Choroid plexus epithelial cell (primary cell): ENCODE results near the gene EHHADH.

ENCODE experiments used
- DNase-seq: peaks from one replicate; pipeline ENCODE4 v3.0.0-alpha.2; 2010; ENCODE audit warnings: low read depth
- H3K4me3 ChIP-seq: 2 replicates; pipeline ENCODE4 v1.5.1; 2011; ENCODE audit warnings: low read depth, mild to moderate bottlenecking, control low read depth, low read length, moderate library complexity
- TF ChIP-seq, protein P1 (sequence below): conservative IDR thresholded peaks from 2 replicates; pipeline ENCODE4 v1.5.1; 2011; ENCODE audit warnings: low read depth, mild to moderate bottlenecking, control low read depth, inconsistent platforms, low read length, moderate library complexity

Gene EHHADH

GRCh38 chr3:185199206-185199605 is 54.6 kb downstream of the EHHADH start:
- DNase-seq = no peak
- TF ChIP-seq, protein P1, sequence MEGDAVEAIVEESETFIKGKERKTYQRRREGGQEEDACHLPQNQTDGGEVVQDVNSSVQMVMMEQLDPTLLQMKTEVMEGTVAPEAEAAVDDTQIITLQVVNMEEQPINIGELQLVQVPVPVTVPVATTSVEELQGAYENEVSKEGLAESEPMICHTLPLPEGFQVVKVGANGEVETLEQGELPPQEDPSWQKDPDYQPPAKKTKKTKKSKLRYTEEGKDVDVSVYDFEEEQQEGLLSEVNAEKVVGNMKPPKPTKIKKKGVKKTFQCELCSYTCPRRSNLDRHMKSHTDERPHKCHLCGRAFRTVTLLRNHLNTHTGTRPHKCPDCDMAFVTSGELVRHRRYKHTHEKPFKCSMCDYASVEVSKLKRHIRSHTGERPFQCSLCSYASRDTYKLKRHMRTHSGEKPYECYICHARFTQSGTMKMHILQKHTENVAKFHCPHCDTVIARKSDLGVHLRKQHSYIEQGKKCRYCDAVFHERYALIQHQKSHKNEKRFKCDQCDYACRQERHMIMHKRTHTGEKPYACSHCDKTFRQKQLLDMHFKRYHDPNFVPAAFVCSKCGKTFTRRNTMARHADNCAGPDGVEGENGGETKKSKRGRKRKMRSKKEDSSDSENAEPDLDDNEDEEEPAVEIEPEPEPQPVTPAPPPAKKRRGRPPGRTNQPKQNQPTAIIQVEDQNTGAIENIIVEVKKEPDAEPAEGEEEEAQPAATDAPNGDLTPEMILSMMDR = no peak
- H3K4me3 ChIP-seq = no peak overlapping the region

- DNase-seq = no peak
- H3K4me3 ChIP-seq = no peak overlapping the region
- TF ChIP-seq, protein P1 = no peak
These were observed 56.8 kb downstream of the EHHADH start for GRCh38 chr3:185197068-185197467.

GRCh38 chr3:185195652-185196051 is 58.2 kb downstream of the EHHADH start:
- no peak overlapping the region for H3K4me3 ChIP-seq
- TF ChIP-seq, protein P1 = no peak
- no peak for DNase-seq

GRCh38 chr3:185188816-185189215 is 65.0 kb downstream of the EHHADH start:
- TF ChIP-seq, protein P1 = no peak
- no peak overlapping the region for H3K4me3 ChIP-seq
- no peak for DNase-seq

DNA sequence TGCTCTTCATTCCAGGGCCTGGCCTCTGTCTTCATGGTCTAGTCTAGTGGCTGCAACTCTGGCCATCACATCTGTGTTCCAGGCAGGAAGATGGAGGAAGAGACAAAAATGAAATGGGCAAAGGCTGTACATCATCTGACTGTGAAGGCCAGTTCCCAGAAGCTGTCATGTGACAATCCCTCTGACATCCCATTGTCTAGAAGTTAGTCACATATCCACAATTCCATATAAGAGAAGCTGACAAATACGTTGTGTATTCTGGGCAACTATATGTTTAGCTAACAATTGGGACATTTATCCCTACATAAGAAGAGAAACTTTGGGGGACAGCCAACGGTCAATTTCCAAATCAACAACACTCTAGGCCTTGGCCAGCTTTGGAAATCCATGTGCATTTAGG is 66.5 kb downstream of the EHHADH start:
- H3K4me3 ChIP-seq = no peak overlapping the region
- no peak for DNase-seq
- TF ChIP-seq, protein P1 = no peak

DNA sequence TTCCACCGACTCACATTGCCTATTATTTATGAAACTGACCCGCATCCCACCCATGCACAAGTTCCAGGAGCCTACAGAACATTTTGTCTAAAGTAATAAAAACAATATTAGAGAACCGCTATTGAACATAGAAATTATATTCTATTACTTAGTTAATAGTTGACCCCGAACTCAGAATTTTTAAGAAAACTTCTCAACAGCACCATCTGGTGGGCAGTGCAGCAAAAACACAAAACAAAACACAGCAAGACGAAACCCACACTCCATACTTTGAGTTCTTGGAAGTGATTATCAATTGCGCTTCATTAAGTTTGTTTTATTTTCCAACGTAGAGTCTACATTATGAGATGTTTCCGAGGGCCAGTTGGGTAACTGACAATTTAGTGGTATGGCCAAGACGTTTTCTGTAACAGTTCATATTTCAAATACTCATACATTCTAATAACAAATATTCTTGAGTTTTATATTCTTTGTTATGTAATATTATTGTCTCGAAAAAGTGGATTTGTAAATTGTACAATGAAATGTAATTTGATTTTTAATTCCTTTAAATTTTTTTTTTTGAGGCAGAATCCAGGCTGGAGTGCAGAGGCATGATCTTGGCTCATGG is 77.0 kb downstream of the EHHADH start:
- TF ChIP-seq, protein P1 = peak; percentile 71

DNA sequence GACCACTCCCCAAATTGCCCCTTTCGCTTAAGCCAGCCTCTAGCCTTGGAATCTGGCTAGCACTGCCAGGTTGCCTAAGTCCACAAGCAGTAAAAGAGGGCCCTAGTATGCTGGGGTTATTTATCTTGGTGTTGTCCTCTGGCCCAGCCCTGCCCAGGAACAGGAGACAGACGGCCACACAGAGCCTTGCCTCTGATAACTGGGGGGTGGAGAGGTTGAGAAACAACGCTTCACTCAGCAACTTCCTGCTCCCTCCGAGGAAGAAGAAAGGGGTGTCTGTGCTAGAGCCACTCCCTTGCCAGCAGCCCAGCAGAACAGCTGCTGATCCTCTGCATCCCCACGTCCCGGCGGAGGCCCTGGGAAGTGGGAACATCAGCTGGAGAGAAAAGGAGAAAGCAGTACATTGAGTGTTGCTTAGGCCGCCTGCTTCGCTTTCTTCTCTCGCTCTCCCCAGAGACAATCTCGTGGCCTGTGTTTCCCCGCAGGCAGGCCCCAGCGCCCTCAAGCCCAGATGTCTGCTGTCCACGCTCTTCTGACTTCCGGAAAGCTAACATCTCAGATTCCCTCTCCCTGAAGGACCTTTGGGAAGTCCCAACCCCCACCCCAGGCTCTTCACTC is 78.4 kb downstream of the EHHADH start:
- TF ChIP-seq, protein P1 = no peak
- H3K4me3 ChIP-seq = peak overlapping the region; percentile 23
- DNase-seq = peak; percentile 65

More for the DNA sequence above, 77.0 kb downstream of the EHHADH start:
- peak; percentile 63 for DNase-seq
- H3K4me3 ChIP-seq = no peak overlapping the region
